Neural progenitor cell (in vitro differentiated cells): ENCODE data around the gene LYRM4.

Experiments used
- CTCF ChIP-seq: fragments of 200-600 bp; sonication (generic); IDR thresholded peaks from 2 replicates; pipeline ENCODE4 v1.5.1; 2017; ENCODE audit warnings: antibody characterized with exemption, mild to moderate bottlenecking
- EZH2 ChIP-seq: fragments of 200-600 bp; sonication (generic); IDR thresholded peaks from 2 replicates; pipeline ENCODE4 v1.6.1; 2017; ENCODE audit warnings: antibody characterized with exemption, mild to moderate bottlenecking, moderate library complexity
- EZH2phosphoT487 ChIP-seq: fragments of 200-600 bp; sonication (generic); IDR thresholded peaks from 2 replicates; pipeline ENCODE4 v1.6.1; 2017; ENCODE audit warnings: antibody characterized with exemption

- TF ChIP-seq EZH2 (no peak), CTCF (no peak), EZH2phosphoT487 (no peak)
Observed at GRCh38 chr6:5127106-5127687, 133.6 kb downstream of the LYRM4 start.
